ENCODE results near the gene SPATA7. TPM values are rescaled to one million over a fixed set of nuclear protein-coding genes. Genes with fewer than 3 reads are reported as not detected.

The SPATA7 gene
- total RNA-seq, 1 experiment from 2014 or later = 8.0 TPM

- ATAC-seq = no peak
- DNase-seq (ENCODE audit: low spot score) = no peak
- H3K9me3 Mint-ChIP-seq = peaks cover 11% of the 10 kb centered on the region
- H3K4me3 Mint-ChIP-seq = no peak overlapping the region
- H3K27ac Mint-ChIP-seq = no peak overlapping the region
- ChIA-PET CTCF (no interaction called here), POLR2A (no interaction called here)
- TF ChIP-seq ERG (CRISPR knock-in tag; IDR thresholded peaks at IDR 0.05) = no peak
- H3K27me3 Mint-ChIP-seq (ENCODE audit: low read depth) = no peaks in the 10 kb centered on the region
- peaks cover 18% of the 10 kb centered on the region for H3K36me3 Mint-ChIP-seq
- peaks cover under 1% of the 10 kb centered on the region; the same call in 1 of the 2 replicates for H3K4me1 Mint-ChIP-seq
These were observed 35.8 kb downstream of the SPATA7 start for GRCh38 chr14:88421286-88421685.

- no peak overlapping the region for H3K4me3 Mint-ChIP-seq
- TF ChIP-seq GTF2I (CRISPR knock-in tag; conservative IDR thresholded peaks at IDR 0.05) (no peak), ARID4B (CRISPR knock-in tag; IDR thresholded peaks at IDR 0.05; ENCODE audit: borderline replicate concordance) (no peak), ATF3 (CRISPR knock-in tag; conservative IDR thresholded peaks at IDR 0.05) (no peak)
- TF ChIP-seq, protein P1, sequence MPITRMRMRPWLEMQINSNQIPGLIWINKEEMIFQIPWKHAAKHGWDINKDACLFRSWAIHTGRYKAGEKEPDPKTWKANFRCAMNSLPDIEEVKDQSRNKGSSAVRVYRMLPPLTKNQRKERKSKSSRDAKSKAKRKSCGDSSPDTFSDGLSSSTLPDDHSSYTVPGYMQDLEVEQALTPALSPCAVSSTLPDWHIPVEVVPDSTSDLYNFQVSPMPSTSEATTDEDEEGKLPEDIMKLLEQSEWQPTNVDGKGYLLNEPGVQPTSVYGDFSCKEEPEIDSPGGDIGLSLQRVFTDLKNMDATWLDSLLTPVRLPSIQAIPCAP (CRISPR knock-in tag; IDR thresholded peaks at IDR 0.05) = no peak
- ATAC-seq (no peak), DNase-seq (ENCODE audit: low spot score) (no peak)
- H3K4me1 Mint-ChIP-seq = peaks cover 6% of the 10 kb centered on the region; the same call in 1 of the 2 replicates
- ChIA-PET POLR2A (no interaction called here), CTCF (no interaction called here)
- H3K27ac Mint-ChIP-seq = no peak overlapping the region
- H3K9me3 Mint-ChIP-seq = peaks cover 11% of the 10 kb centered on the region
- H3K27me3 Mint-ChIP-seq (ENCODE audit: low read depth) = no peaks in the 10 kb centered on the region
- peaks cover 18% of the 10 kb centered on the region for H3K36me3 Mint-ChIP-seq
These were observed 36.6 kb downstream of the SPATA7 start for GRCh38 chr14:88422047-88422446.

DNA sequence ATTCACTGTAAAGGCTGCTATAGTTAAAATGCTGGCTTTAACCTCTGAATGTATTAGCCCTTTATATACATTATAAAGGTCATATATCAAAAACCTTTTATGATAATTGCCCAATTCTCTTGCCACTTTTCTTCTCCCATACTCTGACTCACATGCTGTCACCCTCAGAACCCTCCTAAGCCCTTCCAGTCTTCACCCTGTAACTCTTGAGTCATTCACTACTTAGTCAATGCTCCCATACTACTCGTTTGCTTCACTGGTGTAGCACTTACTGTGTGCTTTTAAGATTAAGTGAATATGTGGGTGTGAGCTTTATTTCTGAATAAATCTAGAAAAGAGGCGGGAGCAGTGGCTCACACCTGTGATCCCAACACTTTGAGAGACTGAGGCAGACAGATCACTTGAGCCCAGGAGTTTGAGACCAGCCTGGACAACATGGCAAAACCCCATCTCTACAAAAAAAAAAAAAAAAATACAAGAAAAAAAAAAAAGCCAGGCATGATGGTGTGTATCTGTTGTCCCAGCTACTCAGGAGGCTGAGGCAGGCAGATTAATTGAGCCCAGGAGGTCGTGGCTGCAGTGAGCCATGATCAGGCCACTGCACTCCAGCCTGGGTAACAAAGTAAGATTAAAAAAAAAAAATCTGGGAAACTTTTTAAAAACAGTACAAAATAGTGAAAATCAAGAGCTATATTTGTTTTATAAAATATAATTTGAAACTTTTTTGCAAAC lies 37.6 kb downstream of the SPATA7 start:
- TF ChIP-seq, protein P2, sequence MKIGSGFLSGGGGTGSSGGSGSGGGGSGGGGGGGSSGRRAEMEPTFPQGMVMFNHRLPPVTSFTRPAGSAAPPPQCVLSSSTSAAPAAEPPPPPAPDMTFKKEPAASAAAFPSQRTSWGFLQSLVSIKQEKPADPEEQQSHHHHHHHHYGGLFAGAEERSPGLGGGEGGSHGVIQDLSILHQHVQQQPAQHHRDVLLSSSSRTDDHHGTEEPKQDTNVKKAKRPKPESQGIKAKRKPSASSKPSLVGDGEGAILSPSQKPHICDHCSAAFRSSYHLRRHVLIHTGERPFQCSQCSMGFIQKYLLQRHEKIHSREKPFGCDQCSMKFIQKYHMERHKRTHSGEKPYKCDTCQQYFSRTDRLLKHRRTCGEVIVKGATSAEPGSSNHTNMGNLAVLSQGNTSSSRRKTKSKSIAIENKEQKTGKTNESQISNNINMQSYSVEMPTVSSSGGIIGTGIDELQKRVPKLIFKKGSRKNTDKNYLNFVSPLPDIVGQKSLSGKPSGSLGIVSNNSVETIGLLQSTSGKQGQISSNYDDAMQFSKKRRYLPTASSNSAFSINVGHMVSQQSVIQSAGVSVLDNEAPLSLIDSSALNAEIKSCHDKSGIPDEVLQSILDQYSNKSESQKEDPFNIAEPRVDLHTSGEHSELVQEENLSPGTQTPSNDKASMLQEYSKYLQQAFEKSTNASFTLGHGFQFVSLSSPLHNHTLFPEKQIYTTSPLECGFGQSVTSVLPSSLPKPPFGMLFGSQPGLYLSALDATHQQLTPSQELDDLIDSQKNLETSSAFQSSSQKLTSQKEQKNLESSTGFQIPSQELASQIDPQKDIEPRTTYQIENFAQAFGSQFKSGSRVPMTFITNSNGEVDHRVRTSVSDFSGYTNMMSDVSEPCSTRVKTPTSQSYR (CRISPR knock-in tag; IDR thresholded peaks at IDR 0.05) = no peak
- H3K27ac Mint-ChIP-seq = no peak overlapping the region
- DNase-seq (ENCODE audit: low spot score) (no peak), ATAC-seq (no peak)
- H3K27me3 Mint-ChIP-seq (ENCODE audit: low read depth) = no peaks in the 10 kb centered on the region
- no peak overlapping the region for H3K4me3 Mint-ChIP-seq
- peaks cover 8% of the 10 kb centered on the region for H3K36me3 Mint-ChIP-seq
- peaks cover 6% of the 10 kb centered on the region; the same call in 1 of the 2 replicates for H3K4me1 Mint-ChIP-seq
- H3K9me3 Mint-ChIP-seq = peaks cover 3% of the 10 kb centered on the region
- ChIA-PET POLR2A (no interaction called here), CTCF (no interaction called here)

DNA sequence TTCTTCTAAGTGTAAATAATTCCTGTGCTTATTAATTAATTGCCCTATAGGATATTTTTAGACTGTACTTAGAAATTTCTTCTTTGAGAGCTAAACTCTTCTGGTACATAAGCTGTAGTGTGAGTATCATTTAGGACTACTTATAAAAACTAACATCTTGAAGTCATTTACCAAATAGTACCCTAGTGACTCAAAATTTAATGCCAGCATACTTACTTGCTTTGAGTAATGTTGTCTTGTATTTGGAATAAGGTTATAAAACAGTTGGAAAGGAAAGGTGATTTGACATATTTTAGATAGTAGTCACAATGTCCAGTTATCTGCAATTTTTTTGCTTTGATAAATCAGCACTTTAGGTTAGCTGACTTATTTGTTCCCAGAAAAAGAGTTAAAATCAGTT lies 39.1 kb downstream of the SPATA7 start:
- no peak overlapping the region for H3K27ac Mint-ChIP-seq
- H3K4me1 Mint-ChIP-seq = peaks cover 6% of the 10 kb centered on the region; the same call in 1 of the 2 replicates
- H3K27me3 Mint-ChIP-seq (ENCODE audit: low read depth) = no peaks in the 10 kb centered on the region
- CTCF ChIA-PET = no interaction called here
- DNase-seq (ENCODE audit: low spot score) (no peak), ATAC-seq (no peak)
- POLR2A ChIA-PET = no interaction called here
- H3K36me3 Mint-ChIP-seq = no peaks in the 10 kb centered on the region
- H3K4me3 Mint-ChIP-seq = no peak overlapping the region
- H3K9me3 Mint-ChIP-seq = no peaks in the 10 kb centered on the region
- TF ChIP-seq CBFB (CRISPR knock-in tag; IDR thresholded peaks at IDR 0.05; ENCODE audit: low read depth) (no peak), OVOL2 (CRISPR knock-in tag; IDR thresholded peaks at IDR 0.05; ENCODE audit: borderline replicate concordance) (no peak), ZBTB43 (CRISPR knock-in tag; IDR thresholded peaks at IDR 0.05) (no peak), NFE2L1 (CRISPR knock-in tag; IDR thresholded peaks at IDR 0.05) (no peak), PRRX2 (CRISPR knock-in tag; IDR thresholded peaks at IDR 0.05) (no peak), E2F4 (CRISPR knock-in tag; IDR thresholded peaks at IDR 0.05; ENCODE audit: borderline replicate concordance, low read depth) (no peak), ZNF121 (CRISPR knock-in tag; IDR thresholded peaks at IDR 0.05) (no peak), ZNF671 (CRISPR knock-in tag; IDR thresholded peaks at IDR 0.05) (no peak), ZNF423 (CRISPR knock-in tag; IDR thresholded peaks at IDR 0.05) (no peak), HMGA2 (CRISPR knock-in tag; IDR thresholded peaks at IDR 0.05) (no peak)

All from WTC11 (cell line).